GM04504 (cell line): Measurements from ENCODE around the gene CELSR3.
A peak's percentile ranks its signal among the peaks of the same experiment; 100 is the strongest.

Experiments
- DNase-seq: peaks from one replicate; pipeline ENCODE4 v3.0.0-alpha.2; 2012; ENCODE audit warnings: low read depth

Gene CELSR3

GRCh38 chr3:48662753-48663488, at the start of gene CELSR3:
Gene CELSR3 (minus strand): TSS chr3:48662886. CDS start chr3:48662634, 252 bp downstream.
- DNase-seq: peak; percentile 81

- no peak for DNase-seq
Observed at GRCh38 chr3:48711727-48712126, 49.0 kb upstream of the CELSR3 start.

GRCh38 chr3:48709051-48709461, 46.4 kb upstream of the CELSR3 start:
- DNase-seq: no peak

GRCh38 chr3:48708481-48708889, 45.8 kb upstream of the CELSR3 start:
- no peak for DNase-seq

- DNase-seq: no peak
Observed at GRCh38 chr3:48707157-48707556, 44.5 kb upstream of the CELSR3 start.

DNA sequence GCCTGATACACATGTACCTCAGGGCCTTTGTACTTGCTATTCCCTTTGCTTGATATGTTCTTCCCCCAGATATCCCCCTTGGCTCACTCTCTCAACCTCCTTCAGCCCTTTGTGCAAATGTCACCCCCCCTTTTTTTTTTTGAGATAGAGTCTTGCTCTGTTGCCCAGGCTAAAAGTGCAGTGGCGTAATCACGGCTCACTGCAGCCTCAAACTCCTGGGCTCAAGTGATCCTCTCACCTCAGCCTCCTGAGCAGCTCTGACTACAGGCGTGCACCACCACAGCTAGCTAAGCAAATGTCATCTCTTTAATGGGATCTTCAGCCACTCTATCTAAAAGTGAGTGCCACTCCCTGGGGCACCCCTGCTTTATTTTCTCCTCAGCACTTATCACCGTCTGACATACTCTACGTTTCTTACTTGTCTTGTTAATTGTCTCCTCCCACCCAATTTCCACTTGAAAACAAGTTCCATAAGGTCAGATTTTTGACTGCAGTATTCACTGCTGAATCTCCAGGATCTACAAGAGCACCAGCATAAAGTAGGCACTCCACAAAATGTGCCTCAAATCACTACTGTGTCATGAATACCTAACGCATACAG, 39.7 kb upstream of the CELSR3 start:
- no peak for DNase-seq

DNA sequence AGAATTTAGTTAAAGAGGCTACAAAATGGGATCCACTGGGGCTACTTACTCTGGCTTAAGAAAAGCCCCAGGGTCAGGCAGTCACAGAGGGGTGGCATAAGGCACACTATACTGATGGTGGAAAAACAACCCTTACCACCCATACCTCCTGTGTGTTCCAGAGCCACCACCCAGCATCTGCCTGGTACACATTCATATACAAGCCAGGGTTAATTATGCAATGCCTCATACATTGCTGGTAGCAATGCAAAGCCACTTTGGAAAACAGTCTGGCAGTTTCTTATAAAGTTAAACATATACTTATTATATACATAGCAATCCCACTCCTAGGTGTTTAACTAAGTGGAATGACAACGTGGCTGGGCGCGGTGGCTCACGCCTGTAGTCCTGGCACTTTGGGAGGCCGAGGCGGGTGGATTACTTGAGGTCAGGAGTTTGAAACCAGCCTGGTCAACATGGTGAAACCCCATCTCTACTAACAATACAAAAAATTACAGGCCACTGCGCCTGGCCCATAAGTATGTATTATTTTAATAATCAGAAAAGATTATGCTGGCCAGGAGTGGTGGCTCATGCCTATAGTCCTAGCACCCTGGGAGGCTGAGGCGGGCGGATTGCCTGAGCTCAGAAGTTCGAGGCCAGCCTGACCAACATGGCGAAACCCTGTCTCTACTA, 38.2 kb upstream of the CELSR3 start:
- DNase-seq: no peak

GRCh38 chr3:48698891-48699290, 36.2 kb upstream of the CELSR3 start:
- no peak for DNase-seq

- no peak for DNase-seq
Observed at GRCh38 chr3:48697952-48698351, 35.3 kb upstream of the CELSR3 start.

DNA sequence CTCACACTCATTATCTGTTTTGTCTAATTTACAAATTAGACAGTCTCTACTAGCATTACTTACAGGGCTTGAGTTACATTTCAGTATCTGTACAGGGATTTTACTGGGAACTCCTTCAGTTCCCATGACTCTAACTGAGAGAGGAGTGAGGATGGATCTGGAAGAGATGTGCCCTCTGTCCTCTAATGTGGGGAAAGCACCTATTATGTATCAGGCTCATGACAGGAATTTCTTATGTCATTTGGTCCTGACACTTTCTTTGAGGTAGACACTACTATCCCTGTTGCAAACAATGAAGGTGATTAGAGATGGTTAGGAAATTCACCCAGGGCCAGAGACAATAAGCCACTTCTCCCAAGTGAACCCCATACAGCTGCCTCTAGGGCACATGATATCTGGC, 33.9 kb upstream of the CELSR3 start:
- no peak for DNase-seq

- no peak for DNase-seq
Observed at GRCh38 chr3:48696156-48696555, 33.5 kb upstream of the CELSR3 start.

DNA sequence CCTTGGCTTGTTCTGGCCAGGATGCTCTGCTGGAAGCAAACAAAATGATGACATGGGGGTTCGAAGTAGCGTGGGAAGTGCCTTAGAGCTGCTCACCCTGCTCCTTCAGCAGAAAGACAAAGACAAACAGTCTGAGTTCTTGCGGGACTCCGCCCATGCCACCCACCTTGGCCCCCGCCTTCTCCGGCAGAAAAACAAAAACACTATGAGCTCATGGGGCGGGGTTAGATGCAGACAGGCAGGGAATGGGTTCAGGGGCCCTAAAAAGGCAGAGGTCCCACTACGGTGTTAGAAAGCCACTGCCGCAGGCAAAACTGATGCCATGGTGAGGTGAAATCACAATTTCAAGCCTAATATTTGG, 32.7 kb upstream of the CELSR3 start:
- DNase-seq: no peak

GRCh38 chr3:48694610-48695392, 32.1 kb upstream of the CELSR3 start:
- DNase-seq: peak; percentile 74

DNA sequence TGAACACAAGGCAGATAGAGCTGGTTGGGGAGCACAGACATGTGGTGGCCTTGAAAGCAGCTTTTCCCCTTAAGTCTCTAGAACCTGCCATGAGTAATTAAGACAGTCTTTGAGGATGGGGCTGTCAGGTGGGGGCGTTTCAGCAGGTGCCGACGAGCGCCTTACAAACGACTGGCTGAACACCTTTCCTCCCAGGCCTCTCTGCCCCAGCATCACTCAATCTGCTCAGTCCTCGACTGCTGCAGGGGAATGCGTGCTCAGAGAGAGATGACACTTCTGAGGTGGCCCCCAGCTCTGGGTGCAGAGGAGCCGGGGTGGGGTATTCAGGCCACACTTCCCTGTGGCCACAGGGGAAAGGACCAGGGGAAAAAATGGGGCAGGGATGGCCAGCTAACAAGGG, 31.1 kb upstream of the CELSR3 start:
- no peak for DNase-seq

GRCh38 chr3:48692551-48692950, 29.9 kb upstream of the CELSR3 start:
- DNase-seq: no peak

GRCh38 chr3:48690846-48691458, 28.3 kb upstream of the CELSR3 start:
- DNase-seq: no peak

GRCh38 chr3:48689384-48689783, 26.7 kb upstream of the CELSR3 start:
- DNase-seq: no peak

- DNase-seq: no peak
Observed at GRCh38 chr3:48688737-48689075, 26.0 kb upstream of the CELSR3 start.

DNA sequence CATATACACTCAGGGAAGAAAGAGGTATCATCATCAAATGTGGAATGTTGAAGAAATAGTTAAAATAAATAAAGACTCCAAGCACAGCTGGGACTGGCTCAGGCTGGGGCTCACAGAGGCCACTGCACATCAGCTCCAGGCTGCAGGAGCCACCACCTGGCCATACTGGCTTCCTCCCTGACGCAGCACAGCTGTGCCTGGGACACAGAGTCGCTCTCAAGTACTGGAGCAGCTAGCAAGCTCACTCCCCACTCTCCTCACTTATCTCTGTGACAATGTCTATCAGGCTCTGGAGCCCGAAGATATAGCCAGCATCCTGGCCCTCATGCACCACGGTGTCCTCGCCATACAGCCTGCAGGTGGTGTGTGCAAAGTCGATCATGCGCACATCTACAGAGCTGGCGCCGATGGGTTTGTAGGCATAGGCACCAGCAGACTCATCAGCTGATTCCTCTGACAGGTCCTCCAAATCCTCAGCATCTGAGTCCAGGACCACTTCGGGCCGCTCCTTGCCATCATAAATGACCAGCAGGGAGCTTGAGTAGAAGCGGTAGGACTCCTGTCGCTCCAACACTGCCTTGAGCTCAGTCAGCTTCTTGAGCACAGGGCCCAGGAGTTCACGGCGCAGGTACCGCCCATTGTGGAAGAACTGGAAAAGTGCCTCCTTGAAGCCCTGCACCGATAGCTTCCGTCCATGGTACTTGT, 25.5 kb upstream of the CELSR3 start:
- no peak for DNase-seq

GRCh38 chr3:48687220-48687678, 24.6 kb upstream of the CELSR3 start:
- DNase-seq: no peak

DNA sequence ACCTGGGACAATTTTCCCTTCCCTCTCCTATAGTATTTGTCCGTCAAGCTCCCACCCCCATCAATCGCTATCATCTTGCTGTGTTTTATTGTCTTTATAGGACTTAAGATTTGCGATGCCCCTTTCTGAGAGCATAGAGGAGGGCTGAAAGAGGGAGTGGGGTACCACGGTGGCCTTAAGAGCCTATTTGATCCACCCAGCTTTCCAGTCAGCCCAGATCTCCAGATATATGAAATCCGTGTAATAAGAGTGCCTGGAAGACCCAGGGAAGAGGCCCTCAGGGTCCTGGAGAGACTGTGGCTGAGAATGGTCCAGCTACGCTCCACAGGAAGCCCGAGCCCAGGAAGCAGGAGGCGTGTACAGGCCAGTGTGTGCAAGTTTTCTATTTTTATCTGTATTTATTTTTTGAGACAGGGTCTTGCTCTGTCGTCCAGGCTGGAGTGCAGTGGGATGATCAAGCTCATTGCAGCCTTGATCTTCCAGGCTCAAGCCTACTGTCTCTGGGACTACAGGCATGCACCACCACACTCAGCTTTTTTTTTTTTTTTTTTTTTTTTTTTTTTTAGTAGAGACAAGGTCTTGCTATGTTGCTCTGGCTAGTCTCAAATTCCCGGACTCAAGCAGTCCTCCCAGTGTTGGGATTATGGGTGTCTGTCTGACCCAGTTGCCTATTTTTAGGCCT, 24.0 kb upstream of the CELSR3 start:
- DNase-seq: no peak
